Gastroesophageal sphincter (tissue), 3 donors: ENCODE data around the gene ROBO1.

ENCODE experiments used
- CTCF ChIP-seq, 4 experiments: fragments of 200-600 bp in 2 of 4; fragments of 450-650 bp in 2 of 4; sonication (generic) in 1 of 4; IDR thresholded peaks; one replicate each; pipeline ENCODE4 v1.5.1; 2017 to 2019; ENCODE audit warnings: antibody characterized with exemption in 4 of 4, mild to moderate bottlenecking in 2 of 4, moderate library complexity in 2 of 4
- EP300 ChIP-seq: sonication (generic); formaldehyde crosslinking; IDR thresholded peaks from one replicate; pipeline ENCODE4 v1.6.1; 2017; ENCODE audit warnings: antibody characterized with exemption, mild to moderate bottlenecking
- POLR2A ChIP-seq, 2 donors: fragments of 450-650 bp; IDR thresholded peaks; one replicate each; pipeline ENCODE4 v1.6.1; 2017; ENCODE audit warnings: antibody characterized with exemption in 2 of 2, mild to moderate bottlenecking in 2 of 2, moderate library complexity in 1 of 2
- POLR2AphosphoS5 ChIP-seq: sonication (generic); formaldehyde crosslinking; IDR thresholded peaks from one replicate; pipeline ENCODE4 v1.6.1; 2017; ENCODE audit warnings: antibody characterized with exemption

DNA sequence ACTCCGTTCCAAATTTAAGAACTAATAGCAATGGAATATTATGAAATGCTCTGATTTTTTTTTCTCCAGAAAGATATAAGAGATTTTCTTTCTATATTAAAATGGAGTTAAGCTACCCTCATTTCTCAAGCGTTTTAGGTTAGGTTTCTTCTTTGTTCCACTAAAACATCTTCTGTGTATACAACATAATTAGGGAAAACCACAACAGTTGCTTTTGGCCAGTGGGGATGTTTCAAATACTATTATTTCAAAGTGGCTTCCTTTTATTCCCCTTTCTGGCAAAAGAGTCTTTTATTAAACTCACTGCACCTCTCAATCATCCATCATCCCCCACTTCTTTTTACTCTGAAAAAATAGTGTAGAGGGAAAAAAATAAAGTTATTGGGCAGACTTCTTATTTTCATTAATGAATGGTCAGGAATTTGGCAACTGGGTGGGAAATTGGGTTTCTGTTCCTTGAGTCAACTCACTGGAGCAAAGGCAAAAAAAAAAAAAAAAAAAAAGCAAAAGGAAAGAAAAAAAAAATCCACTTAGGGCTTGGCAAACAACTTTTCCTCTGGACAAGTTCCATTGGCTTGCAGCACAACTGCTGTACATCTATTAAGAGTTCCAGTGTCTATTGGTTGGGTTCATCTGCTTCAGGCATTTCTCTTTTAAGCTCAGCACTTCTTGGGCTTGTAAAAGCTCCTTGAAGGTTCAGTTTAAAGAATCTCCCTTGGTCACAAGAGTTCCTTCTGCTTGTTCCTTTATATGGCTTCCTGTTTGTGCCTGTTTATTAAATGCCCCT, 963.4 kb downstream of the ROBO1 start:
- no peak for TF ChIP-seq POLR2A (IDR thresholded peaks at IDR 0.05)
- no peak for TF ChIP-seq POLR2AphosphoS5
- TF ChIP-seq CTCF (IDR thresholded peaks at IDR 0.05): no peak
- TF ChIP-seq EP300: no peak
